Panc1 (cell line): ENCODE data around the gene ARL6IP4.

Experiments used
- POLR2AphosphoS5 ChIP-seq: IDR thresholded peaks from 2 replicates; pipeline ENCODE4 v1.6.1; 2012; ENCODE audit warnings: mild to moderate bottlenecking, low read depth, low read length, moderate library complexity
- REST ChIP-seq, 2 experiments: IDR thresholded peaks; 2 replicates each; pipeline ENCODE4 v1.6.1; 2011 to 2012; ENCODE audit warnings: low read depth in 2 of 2, control low read depth in 1 of 2, low read length in 1 of 2, mild to moderate bottlenecking in 1 of 2, moderate library complexity in 1 of 2; ENCODE audit not compliant: insufficient read depth in 1 of 2
- SIN3A ChIP-seq: IDR thresholded peaks from 2 replicates; pipeline ENCODE4 v1.6.1; 2012; ENCODE audit warnings: low read depth, mild to moderate bottlenecking, low read length, moderate library complexity, borderline replicate concordance; ENCODE audit not compliant: insufficient read depth
- TCF7L2 ChIP-seq: IDR thresholded peaks from 2 replicates; pipeline ENCODE4 v1.6.1; 2011; ENCODE audit warnings: mild to moderate bottlenecking, low read depth, low read length, inconsistent platforms
- TF ChIP-seq, protein P1 (sequence below): fragments of 450-650 bp; IDR thresholded peaks from 2 replicates; pipeline ENCODE4 v1.5.1; 2017; ENCODE audit warnings: mild to moderate bottlenecking

GRCh38 chr12:122942637-122943036 lies 37.8 kb upstream of the ARL6IP4 start:
- TF ChIP-seq POLR2AphosphoS5, result no peak
- TF ChIP-seq, protein P1, sequence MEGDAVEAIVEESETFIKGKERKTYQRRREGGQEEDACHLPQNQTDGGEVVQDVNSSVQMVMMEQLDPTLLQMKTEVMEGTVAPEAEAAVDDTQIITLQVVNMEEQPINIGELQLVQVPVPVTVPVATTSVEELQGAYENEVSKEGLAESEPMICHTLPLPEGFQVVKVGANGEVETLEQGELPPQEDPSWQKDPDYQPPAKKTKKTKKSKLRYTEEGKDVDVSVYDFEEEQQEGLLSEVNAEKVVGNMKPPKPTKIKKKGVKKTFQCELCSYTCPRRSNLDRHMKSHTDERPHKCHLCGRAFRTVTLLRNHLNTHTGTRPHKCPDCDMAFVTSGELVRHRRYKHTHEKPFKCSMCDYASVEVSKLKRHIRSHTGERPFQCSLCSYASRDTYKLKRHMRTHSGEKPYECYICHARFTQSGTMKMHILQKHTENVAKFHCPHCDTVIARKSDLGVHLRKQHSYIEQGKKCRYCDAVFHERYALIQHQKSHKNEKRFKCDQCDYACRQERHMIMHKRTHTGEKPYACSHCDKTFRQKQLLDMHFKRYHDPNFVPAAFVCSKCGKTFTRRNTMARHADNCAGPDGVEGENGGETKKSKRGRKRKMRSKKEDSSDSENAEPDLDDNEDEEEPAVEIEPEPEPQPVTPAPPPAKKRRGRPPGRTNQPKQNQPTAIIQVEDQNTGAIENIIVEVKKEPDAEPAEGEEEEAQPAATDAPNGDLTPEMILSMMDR, result no peak
- no peak for TF ChIP-seq REST (IDR thresholded peaks at IDR 0.05; ENCODE audit: insufficient read depth in 1 of 2, low read depth in 2 of 2, low read length in 1 of 2)
- TF ChIP-seq SIN3A, result no peak
- TF ChIP-seq TCF7L2, result no peak
